ENCODE results near the gene PRSS37.
"Not testable (repeated sequence)": the region's sequence is repeated elsewhere in the genome, so short reads cannot be mapped to it uniquely, and the experiment has no call there.

The PRSS37 gene

GRCh38 chr7:141847996-141848395 lies 6.7 kb upstream of the PRSS37 start:
- no peak overlapping the region for H3K4me3 ChIP-seq (ENCODE audit: low read depth in 1 of 2, low read length in 2 of 2)
- no peak overlapping the region for H3K9ac ChIP-seq (ENCODE audit: low read length)
- H3K4me1 ChIP-seq (ENCODE audit: insufficient read depth, low read length): no peaks in the 10 kb centered on the region
- H3K27ac ChIP-seq (ENCODE audit: low read depth, low read length): no peak overlapping the region
- H3K27me3 ChIP-seq (ENCODE audit: control insufficient read depth in 1 of 2, insufficient read depth in 2 of 2, low read length in 2 of 2): no peaks in the 10 kb centered on the region
- no peaks in the 10 kb centered on the region for H3K9me3 ChIP-seq (ENCODE audit: low read length)
- H3K36me3 ChIP-seq (ENCODE audit: insufficient read depth, low read length): no peaks in the 10 kb centered on the region

DNA sequence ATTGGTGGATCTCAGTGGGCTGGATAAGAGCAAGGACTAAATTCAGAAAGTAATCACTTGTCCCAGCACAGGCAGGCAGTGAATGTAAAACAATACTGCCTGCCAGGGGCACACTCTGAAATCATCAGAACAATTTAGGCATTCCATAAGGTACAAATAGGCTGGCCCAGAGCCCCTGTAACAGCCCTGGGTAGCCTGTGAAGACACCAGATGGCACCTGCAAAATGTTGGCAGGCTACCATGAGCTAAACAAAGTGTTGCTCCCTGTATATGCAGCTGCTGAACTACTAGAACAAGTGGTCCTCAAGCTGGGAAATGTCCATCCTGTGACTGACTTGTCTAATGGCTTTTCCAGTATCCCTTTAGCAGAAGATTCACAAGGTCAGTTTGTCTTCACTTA lies 3.0 kb upstream of the PRSS37 start:
- Histone ChIP-seq H3K27me3 (ENCODE audit: control insufficient read depth in 1 of 2, insufficient read depth in 2 of 2, low read length in 2 of 2) (no peaks in the 10 kb centered on the region), H3K27ac (ENCODE audit: low read depth, low read length) (no peak overlapping the region), H3K4me3 (ENCODE audit: low read depth in 1 of 2, low read length in 2 of 2) (no peak overlapping the region), H3K9me3 (ENCODE audit: low read length) (no peaks in the 10 kb centered on the region), H3K9ac (ENCODE audit: low read length) (no peak overlapping the region), H3K4me1 (ENCODE audit: insufficient read depth, low read length) (no peaks in the 10 kb centered on the region), H3K36me3 (ENCODE audit: insufficient read depth, low read length) (no peaks in the 10 kb centered on the region)

DNA sequence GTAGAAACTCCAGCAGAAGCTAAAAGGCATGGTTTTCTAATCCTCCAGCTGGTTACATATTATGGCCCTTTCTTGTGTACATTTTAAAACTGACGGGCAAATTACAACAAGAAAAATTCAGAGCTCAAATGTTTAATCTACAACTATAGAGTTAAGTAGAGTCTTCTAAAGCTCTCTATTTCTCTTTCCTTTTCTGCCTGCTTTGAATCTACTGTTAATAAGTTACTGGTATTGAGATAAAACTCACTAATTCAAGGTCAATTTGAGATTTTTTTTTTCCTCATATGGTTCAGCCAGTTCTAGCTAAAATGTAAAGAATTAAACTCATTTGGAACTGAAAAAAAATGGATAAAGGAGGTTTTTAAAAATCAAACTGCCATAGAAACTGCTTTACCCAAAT lies 1.6 kb upstream of the PRSS37 start:
- Histone ChIP-seq H3K9ac (ENCODE audit: low read length) (no peak overlapping the region), H3K9me3 (ENCODE audit: low read length) (no peaks in the 10 kb centered on the region), H3K36me3 (ENCODE audit: insufficient read depth, low read length) (no peaks in the 10 kb centered on the region), H3K27me3 (ENCODE audit: control insufficient read depth in 1 of 2, insufficient read depth in 2 of 2, low read length in 2 of 2) (no peaks in the 10 kb centered on the region), H3K4me1 (ENCODE audit: insufficient read depth, low read length) (no peaks in the 10 kb centered on the region), H3K4me3 (ENCODE audit: low read depth in 1 of 2, low read length in 2 of 2) (no peak overlapping the region), H3K27ac (ENCODE audit: low read depth, low read length) (no peak overlapping the region)

- no peak overlapping the region for H3K9ac ChIP-seq (ENCODE audit: low read length)
- H3K4me1 ChIP-seq (ENCODE audit: insufficient read depth, low read length): no peaks in the 10 kb centered on the region
- H3K27me3 ChIP-seq (ENCODE audit: control insufficient read depth in 1 of 2, insufficient read depth in 2 of 2, low read length in 2 of 2): no peaks in the 10 kb centered on the region
- H3K9me3 ChIP-seq (ENCODE audit: low read length): no peaks in the 10 kb centered on the region
- H3K36me3 ChIP-seq (ENCODE audit: insufficient read depth, low read length): no peaks in the 10 kb centered on the region
- H3K27ac ChIP-seq (ENCODE audit: low read depth, low read length): no peak overlapping the region
- H3K4me3 ChIP-seq (ENCODE audit: low read depth in 1 of 2, low read length in 2 of 2): no peak overlapping the region
Observed at GRCh38 chr7:141840708-141841107, 577 bp downstream of the PRSS37 start.

GRCh38 chr7:141839256-141839655 lies 2.0 kb downstream of the PRSS37 start:
- Histone ChIP-seq H3K27me3 (ENCODE audit: control insufficient read depth in 1 of 2, insufficient read depth in 2 of 2, low read length in 2 of 2) (no peaks in the 10 kb centered on the region), H3K4me1 (ENCODE audit: insufficient read depth, low read length) (no peaks in the 10 kb centered on the region), H3K36me3 (ENCODE audit: insufficient read depth, low read length) (no peaks in the 10 kb centered on the region), H3K27ac (ENCODE audit: low read depth, low read length) (no peak overlapping the region), H3K9ac (ENCODE audit: low read length) (no peak overlapping the region), H3K4me3 (ENCODE audit: low read depth in 1 of 2, low read length in 2 of 2) (no peak overlapping the region), H3K9me3 (ENCODE audit: low read length) (no peaks in the 10 kb centered on the region)

DNA sequence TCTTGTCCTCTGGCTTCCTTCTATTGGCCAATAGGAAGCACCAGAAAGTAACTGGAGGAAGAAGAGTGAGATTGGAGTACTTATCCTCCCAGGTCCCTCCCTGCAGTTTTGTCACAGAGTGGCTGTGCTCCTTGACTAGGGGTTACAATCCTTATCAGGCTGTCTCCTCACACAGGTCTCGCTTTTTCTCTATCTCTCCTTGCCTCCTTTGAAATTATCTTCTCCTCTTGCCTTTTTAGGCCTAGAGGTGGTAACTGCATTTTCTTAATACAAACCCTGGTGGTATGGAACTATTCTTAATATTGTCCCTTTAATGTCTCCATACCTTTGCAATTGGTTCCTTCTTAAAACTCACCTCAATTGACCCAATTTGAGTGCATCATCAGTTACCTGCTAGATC lies 2.7 kb downstream of the PRSS37 start:
- no peak overlapping the region for H3K9ac ChIP-seq (ENCODE audit: low read length)
- no peaks in the 10 kb centered on the region for H3K27me3 ChIP-seq (ENCODE audit: control insufficient read depth in 1 of 2, insufficient read depth in 2 of 2, low read length in 2 of 2)
- no peak overlapping the region for H3K27ac ChIP-seq (ENCODE audit: low read depth, low read length)
- no peaks in the 10 kb centered on the region for H3K4me1 ChIP-seq (ENCODE audit: insufficient read depth, low read length)
- H3K36me3 ChIP-seq (ENCODE audit: insufficient read depth, low read length): no peaks in the 10 kb centered on the region
- H3K4me3 ChIP-seq (ENCODE audit: low read depth in 1 of 2, low read length in 2 of 2): no peak overlapping the region
- H3K9me3 ChIP-seq (ENCODE audit: low read length): no peaks in the 10 kb centered on the region

DNA sequence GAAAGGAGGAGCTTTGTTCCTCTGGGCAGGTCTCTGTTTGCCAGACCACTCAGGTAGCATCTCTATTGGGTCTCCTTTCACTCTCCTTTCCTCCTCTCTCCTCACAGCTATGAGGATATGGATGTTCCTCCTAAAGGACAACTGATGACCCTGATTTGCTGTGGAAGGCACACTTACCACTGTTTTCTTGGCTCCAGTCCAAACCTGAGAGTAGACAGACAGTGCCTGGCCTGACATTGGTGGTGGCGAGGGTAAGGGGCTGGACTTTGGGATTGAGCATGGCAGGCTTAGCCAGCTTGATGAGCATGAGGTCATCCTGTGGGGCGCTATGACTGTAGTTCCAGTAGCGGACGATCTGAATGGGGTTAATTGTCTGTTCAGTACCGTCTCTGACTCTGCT lies 3.6 kb downstream of the PRSS37 start:
- H3K27me3 ChIP-seq (ENCODE audit: control insufficient read depth in 1 of 2, insufficient read depth in 2 of 2, low read length in 2 of 2): no peaks in the 10 kb centered on the region
- no peaks in the 10 kb centered on the region for H3K4me1 ChIP-seq (ENCODE audit: insufficient read depth, low read length)
- H3K27ac ChIP-seq (ENCODE audit: low read depth, low read length): no peak overlapping the region
- H3K4me3 ChIP-seq (ENCODE audit: low read depth in 1 of 2, low read length in 2 of 2): no peak overlapping the region
- no peaks in the 10 kb centered on the region for H3K36me3 ChIP-seq (ENCODE audit: insufficient read depth, low read length)
- H3K9me3 ChIP-seq (ENCODE audit: low read length): no peaks in the 10 kb centered on the region
- H3K9ac ChIP-seq (ENCODE audit: low read length): no peak overlapping the region

DNA sequence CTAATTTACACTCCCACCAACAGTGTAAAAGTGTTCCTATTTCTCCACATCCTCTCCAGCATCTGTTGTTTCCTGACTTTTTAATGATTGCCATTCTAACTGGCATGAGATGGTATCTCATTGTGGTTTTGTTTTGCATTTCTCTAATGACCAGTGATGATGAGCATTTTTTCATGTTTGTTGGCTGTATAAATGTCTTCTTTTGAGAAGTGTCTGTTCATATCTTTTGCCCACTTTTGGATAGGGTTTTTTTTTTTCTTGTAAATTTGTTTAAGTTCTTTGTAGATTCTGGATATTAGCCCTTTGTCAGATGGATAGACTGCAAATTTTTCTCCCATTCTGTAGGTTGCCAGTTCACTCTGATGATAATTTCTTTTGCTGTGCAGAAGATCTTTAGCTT lies 18.9 kb downstream of the PRSS37 start:
- H3K9me3 ChIP-seq (ENCODE audit: low read length): not testable (repeated sequence)

GRCh38 chr7:141820067-141820466 lies 21.2 kb downstream of the PRSS37 start:
- Histone ChIP-seq H3K4me3 (ENCODE audit: low read depth in 1 of 2, low read length in 2 of 2) (no peak overlapping the region), H3K9ac (ENCODE audit: low read length) (no peak overlapping the region), H3K27ac (ENCODE audit: low read depth, low read length) (no peak overlapping the region), H3K27me3 (ENCODE audit: control insufficient read depth in 1 of 2, insufficient read depth in 2 of 2, low read length in 2 of 2) (no peaks in the 10 kb centered on the region), H3K9me3 (ENCODE audit: low read length) (peaks cover 5% of the 10 kb centered on the region), H3K36me3 (ENCODE audit: insufficient read depth, low read length) (no peaks in the 10 kb centered on the region), H3K4me1 (ENCODE audit: insufficient read depth, low read length) (no peaks in the 10 kb centered on the region)

More for the DNA sequence above, 18.9 kb downstream of the PRSS37 start:
- H3K27me3 ChIP-seq (ENCODE audit: control insufficient read depth in 1 of 2, insufficient read depth in 2 of 2, low read length in 2 of 2); H3K27ac ChIP-seq (ENCODE audit: low read depth, low read length); H3K9ac ChIP-seq (ENCODE audit: low read length); H3K36me3 ChIP-seq (ENCODE audit: insufficient read depth, low read length); H3K4me3 ChIP-seq (ENCODE audit: low read depth in 1 of 2, low read length in 2 of 2); H3K4me1 ChIP-seq (ENCODE audit: insufficient read depth, low read length): not testable (repeated sequence)

DNA sequence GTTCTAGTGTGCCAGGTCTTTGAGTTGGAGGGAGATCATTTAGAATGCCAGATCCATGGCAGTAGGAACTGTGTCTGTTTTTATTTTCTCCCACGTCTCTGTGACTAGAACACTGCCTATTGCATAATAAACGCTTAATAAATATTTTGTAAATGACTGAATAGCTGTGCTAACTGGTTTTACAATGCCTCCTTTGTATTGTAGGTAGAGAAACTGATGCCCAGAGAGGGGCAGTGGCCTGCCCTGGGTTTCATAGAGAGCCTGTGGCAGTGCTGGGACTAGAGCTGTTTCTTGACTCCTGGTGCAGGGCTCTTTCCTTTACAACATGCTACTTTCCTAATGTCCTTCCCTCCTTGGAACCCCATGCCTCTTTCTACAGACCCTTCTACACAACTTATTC lies 48.8 kb downstream of the PRSS37 start:
- H3K36me3 ChIP-seq (ENCODE audit: insufficient read depth, low read length): peaks cover 5% of the 10 kb centered on the region
- H3K27me3 ChIP-seq (ENCODE audit: control insufficient read depth in 1 of 2, insufficient read depth in 2 of 2, low read length in 2 of 2): no peaks in the 10 kb centered on the region
- H3K9me3 ChIP-seq (ENCODE audit: low read length): no peaks in the 10 kb centered on the region
- no peaks in the 10 kb centered on the region for H3K4me1 ChIP-seq (ENCODE audit: insufficient read depth, low read length)
- H3K4me3 ChIP-seq (ENCODE audit: low read depth in 1 of 2, low read length in 2 of 2): no peak overlapping the region
- no peak overlapping the region for H3K9ac ChIP-seq (ENCODE audit: low read length)
- no peak overlapping the region for H3K27ac ChIP-seq (ENCODE audit: low read depth, low read length)

DNA sequence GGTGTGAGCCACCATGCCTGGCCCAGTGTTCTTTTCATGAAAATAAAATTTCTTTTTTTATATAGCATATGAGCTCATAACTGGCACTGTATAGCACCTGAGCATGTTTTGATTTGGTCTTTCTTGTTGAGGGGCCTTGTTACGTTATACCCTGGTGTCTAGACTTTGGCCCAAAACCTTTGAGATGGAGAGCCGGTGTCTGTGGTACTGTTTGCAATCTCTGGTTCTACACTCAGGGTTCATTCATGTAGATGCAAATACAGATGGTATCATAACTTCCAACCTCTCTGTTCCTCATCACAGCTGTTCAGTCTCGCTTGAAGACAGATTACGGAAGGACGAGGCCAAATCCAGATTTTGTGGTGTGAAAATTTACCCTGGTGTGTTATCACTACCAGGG lies 51.4 kb downstream of the PRSS37 start, which contains the start of gene TAS2R5:
Gene TAS2R5 (plus strand): TSS at position 301 of the 400 bp plus-strand sequence. CDS start 145 bp downstream, outside the sequence.
- peaks cover 5% of the 10 kb centered on the region for H3K36me3 ChIP-seq (ENCODE audit: insufficient read depth, low read length)

DNA sequence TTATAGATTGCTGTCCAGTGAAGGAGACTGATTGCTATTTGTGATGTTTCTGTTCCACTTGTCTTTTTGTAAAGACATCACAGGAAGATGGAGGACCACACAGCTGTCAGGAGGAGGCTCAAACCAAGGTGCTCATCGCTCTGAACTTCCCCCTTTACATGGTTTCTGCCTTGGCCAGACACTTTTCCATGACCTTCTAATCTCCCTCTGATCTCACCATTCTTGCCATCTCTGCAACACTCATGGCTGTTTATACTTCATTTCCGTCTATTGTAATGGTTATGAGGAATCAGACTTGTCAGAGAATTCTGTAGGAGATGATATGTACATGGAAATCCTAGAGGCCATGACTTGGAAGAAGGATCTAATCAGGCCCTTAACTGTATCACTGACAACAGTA lies 53.0 kb downstream of the PRSS37 start:
- no peak overlapping the region for H3K4me3 ChIP-seq (ENCODE audit: low read depth in 1 of 2, low read length in 2 of 2)
- peaks cover 5% of the 10 kb centered on the region for H3K36me3 ChIP-seq (ENCODE audit: insufficient read depth, low read length)
- no peak overlapping the region for H3K9ac ChIP-seq (ENCODE audit: low read length)
- no peaks in the 10 kb centered on the region for H3K27me3 ChIP-seq (ENCODE audit: control insufficient read depth in 1 of 2, insufficient read depth in 2 of 2, low read length in 2 of 2)
- H3K27ac ChIP-seq (ENCODE audit: low read depth, low read length): no peak overlapping the region
- H3K9me3 ChIP-seq (ENCODE audit: low read length): no peaks in the 10 kb centered on the region
- H3K4me1 ChIP-seq (ENCODE audit: insufficient read depth, low read length): no peaks in the 10 kb centered on the region

More for the DNA sequence above, 51.4 kb downstream of the PRSS37 start, which contains the start of gene TAS2R5:
- Histone ChIP-seq H3K4me3 (ENCODE audit: low read depth in 1 of 2, low read length in 2 of 2) (no peak within 1 kb of the TSS), H3K27ac (ENCODE audit: low read depth, low read length) (no peak within 1 kb of the TSS), H3K27me3 (ENCODE audit: control insufficient read depth in 1 of 2, insufficient read depth in 2 of 2, low read length in 2 of 2) (no peaks in the 10 kb centered on the region), H3K9ac (ENCODE audit: low read length) (no peak within 1 kb of the TSS), H3K4me1 (ENCODE audit: insufficient read depth, low read length) (no peaks in the 10 kb centered on the region), H3K9me3 (ENCODE audit: low read length) (no peaks in the 10 kb centered on the region)
